NCI-H82 (cell line): ENCODE results near the gene GIT1.
A peak's percentile ranks its signal among the peaks of the same experiment; 100 is the strongest.

Experiments
- DNase-seq: peaks from one replicate; lab custom pipeline; 2025; lab: John Stamatoyannopoulos, UW

GIT1 gene

DNA sequence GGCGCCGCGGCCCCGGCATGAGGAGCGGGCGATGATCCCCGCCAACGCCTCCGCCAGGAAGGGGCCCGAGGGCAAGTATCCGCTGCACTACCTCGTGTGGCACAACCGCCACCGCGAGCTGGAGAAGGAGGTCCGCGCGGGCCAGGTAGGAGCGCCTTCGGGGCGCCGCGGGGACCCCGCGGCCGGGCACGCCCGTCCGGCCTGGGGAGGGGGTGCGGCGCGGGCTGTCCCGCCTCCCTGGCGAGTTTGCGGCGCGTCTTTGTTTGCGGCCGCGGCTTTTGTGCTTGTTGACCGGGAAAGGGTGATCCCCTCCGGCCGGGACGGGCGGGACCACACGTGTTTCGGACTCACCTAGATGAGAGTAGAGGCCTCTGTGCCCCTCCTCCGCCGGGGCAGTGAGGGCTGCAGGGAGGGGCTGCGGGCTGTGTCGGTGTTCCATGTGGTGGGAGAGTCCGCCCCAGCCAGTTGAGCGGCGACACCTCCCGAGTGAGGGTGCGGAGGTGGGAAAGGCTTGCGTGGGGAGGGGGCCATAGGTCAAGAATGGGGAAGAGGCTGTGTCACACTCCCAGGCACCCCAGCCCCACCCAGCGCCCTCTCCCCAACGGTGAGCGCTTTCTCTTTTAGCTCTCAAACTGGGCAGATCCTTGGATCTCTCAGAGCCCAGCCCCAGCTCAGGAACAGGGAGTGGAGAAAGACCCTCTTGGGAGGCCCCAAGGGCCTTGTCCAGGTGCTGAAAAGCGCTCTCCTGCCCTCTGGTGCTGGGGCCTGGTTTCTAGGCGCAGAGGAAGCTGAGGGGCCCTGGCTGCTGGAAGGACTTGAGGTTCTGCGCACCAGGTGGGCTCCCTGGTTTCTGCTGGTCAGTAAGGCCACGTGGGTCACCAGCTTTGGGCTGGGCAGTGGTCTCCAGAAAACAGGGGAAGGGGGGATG, 4.4 kb upstream of the GIT1 start:
- DNase-seq, result peak; percentile 77

DNA sequence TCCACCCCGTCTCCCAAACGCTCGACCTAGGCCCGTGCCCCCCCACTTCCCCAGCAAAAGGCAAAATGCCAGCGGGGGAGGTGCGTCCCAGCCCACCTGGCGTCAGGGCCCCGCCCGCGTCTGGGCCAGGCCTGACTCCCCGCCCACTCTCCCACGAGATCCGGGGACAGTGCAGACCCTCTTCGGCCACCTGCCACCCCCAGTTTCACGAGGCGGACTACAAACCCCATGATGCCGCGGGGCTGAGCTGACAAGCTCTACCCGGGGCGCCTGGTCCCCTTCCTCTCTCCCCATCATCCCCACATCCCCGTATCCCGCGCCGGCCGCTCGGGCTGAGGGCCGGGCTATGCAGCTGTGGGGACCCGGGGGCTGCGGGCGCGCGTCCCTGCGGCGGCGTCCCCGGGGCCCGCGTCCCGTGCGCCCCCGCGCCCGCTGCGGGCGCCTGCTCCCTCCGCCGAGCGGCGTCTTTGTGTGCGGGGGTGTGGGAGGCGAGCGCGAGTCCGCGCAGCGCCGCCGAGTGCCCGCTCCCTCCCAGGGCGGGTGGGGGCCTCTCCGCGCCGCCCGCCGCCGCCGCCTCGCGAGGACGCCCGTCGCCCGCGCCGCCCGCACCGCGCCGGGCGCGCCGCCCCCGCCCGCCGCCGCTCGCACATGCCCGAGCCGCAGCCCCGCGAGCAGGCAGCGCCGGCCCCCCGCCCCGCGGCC, 3.6 kb upstream of the GIT1 start, which contains the start of gene ANKRD13B:
TSS of gene ANKRD13B (plus strand) at position 283 of the 702 bp plus-strand sequence. CDS start 490 bp downstream, outside the sequence.
- DNase-seq, result peak; percentile 95

DNA sequence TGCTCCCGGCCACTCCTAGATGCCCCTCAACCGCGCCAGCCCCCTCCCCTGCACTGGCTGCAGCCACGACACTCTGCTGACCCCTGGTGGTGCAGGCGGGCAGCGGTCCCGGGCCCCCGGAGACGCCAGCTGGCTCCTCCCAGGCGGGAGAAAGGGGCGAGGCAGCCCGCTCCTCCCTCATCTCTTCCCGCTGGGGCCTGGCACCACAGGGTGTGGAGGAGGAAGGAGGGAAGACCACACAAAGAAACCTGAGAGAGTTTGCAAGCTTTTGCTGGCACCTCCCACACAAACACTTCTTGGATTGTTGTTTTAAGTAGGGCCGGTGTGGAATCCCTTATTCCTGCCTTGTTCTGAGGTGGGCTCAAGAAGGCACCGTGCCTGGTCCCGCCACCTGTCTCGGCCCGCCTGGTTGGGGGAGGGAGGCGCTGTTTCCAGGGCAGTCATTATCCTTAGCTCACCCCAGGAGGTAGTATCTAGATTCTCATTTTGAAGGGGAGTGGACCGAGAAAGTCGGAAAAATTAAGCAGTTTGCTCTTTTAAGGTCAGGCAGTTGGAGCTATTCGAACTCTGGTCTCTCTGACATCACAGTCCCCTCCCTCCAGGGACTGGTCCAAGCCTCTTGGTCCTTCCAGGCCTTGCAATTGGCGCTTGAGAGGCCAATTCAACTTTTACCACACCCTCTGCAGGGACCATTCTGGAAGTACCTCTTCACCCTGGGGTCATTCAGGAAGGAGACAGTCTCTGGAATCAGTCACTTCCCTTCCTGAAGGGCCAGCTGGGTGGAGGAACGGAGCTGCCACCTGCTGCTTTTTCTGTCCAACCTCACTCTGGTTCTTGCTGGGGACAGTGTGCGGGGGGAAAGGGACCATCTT, 2.5 kb upstream of the GIT1 start:
- DNase-seq, result peak; percentile 97

DNA sequence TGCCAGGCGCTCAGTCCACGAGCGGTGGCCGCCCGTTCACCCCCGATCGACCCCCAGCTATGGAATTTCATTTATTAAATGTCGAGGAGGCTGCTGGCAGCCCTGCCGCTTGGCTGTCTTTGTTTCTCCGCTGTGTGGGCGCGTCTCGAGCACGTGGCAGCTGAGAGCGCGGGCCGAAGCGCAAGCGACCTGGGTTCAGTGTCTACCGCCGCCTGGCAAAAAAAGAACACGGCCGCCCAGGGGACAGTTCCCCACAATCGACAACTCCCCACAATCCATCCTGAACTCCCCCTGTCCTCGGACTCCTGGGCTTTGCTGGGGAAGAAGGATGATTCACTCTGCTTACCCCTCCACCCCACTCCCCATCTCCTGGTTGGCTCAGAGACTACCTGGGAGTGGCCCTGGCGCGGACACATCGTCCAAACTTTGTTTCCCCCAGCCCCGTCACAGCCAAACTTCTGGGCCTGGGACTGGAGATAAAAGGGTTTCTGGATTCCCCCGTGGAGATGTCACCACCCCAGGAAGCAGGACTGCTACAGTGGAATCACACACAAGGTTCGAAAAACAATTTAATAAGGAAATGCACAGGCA, 1.8 kb upstream of the GIT1 start:
- DNase-seq, result peak; percentile 94

DNA sequence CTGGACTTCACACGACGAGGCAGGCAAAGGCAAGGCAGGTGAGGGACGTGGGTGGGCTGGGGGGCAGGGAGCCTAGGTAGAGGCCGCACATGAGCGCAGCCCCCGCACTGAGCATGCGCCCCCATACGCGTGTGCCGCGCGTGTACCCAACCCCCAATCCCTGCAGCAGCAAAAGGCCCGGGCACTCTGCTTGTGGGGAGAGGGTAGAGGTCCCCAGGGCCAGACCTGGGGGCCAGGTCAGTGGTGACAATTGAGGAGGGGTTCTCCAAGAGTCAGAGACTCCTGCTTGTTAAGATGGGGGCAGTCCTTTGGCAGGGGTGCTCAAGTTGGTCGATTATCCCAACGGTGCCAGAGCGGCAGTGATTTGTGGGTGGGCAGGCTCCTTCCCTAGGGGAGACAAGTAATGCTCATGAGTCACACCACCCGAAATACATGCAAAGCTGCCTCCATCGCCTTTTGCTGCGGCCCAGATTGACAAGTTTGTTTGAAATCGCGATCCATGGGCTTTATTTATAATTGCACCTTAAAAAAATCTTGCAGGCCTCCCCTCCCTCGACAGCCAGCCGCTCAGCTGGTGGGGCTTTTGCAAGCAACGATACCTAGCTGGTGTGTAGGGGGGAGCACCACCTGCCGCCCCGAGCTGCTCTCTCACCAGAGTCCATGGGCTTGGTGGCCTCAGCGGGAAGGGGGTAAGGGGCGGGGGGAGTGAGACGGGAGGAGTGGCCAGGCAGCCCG, 1.1 kb upstream of the GIT1 start:
- peak; percentile 93 for DNase-seq

DNA sequence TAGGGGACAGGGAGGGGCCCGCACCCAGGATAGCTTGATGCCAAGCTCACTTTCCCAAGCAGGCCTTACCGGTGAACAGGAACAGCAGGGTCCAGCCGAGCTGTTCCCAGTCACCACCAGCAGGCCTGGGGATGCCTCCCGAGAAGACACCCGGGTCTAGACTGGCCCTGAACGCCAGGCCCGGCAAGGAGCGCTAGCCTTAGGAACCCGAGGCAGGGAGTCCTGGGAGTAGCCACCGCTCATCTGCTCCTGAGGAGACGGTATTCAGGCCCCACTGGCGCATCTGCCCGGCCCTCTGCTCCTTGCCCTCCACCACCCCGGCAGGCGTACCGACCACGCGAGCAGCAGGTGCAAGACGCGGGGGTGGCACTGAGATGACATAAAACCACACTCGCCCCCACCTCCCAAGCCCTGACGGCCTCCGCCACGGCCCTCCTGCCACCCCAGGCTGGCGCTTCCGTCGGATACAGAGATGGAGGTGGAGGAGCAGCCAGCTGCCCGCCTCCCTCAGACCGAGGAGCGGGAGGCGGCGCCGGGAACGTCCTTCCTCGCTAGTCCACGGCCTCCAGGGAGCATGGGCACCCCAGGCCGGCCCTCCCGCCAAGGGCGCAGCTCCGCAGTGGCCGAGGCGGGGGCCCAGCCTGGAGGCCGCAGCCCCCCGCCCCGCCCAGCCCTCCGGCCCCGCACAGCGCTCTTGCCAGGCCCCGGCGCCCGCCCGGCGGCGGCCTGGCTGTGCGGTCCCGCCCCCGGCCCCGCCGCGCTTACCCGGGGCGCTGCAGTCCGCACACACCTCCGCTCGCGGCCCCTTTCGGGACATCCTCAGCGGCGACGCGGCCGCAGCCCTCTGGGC, 661 bp downstream of the GIT1 start:
- DNase-seq, result peak; percentile 70

DNA sequence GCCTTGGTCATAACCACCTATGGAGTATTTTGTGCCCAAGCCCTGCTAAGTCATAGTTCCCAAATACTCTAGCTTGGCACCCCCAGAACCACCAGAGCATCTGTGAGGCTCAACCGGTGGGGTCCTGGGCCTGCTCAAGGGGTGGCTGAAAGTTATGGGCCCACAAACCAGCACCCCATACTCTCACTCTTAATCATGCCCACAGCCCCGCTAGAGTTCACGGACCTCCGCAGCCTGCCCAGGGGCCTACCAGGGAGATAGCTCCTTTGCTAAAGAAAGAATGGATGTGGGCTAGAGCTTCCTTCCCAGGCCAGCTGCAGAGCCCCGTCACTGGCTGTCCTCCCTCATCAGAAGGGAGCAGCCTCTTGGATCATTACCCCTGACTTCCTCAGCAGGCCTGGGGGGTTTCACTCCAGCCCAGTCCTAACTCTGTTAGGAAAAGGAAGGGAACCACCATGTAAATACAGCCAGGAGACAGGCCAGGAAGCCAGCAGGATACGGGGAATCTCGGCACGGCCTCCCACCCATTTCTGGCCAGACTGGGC, 1.4 kb downstream of the GIT1 start:
- DNase-seq, result no peak

DNA sequence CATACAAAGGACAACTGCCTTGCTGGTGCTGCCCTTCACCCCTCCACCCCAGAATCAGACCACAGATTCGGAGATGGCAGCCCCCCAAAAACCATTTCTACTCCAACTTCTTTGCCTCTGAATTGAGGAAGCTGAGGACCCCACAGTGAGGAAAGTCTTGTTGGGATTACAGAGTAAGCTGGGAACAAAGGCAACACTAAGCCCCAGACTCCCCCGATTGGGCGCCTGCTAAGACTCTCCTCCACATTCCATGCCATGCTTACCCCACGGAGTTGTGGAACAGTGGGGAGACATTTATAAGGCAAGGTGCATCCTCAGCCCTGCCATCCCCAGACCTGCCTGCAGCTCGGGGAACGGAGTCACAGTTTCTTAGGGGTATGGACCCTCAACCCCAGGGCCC, 1.9 kb downstream of the GIT1 start:
- DNase-seq, result peak; percentile 56

DNA sequence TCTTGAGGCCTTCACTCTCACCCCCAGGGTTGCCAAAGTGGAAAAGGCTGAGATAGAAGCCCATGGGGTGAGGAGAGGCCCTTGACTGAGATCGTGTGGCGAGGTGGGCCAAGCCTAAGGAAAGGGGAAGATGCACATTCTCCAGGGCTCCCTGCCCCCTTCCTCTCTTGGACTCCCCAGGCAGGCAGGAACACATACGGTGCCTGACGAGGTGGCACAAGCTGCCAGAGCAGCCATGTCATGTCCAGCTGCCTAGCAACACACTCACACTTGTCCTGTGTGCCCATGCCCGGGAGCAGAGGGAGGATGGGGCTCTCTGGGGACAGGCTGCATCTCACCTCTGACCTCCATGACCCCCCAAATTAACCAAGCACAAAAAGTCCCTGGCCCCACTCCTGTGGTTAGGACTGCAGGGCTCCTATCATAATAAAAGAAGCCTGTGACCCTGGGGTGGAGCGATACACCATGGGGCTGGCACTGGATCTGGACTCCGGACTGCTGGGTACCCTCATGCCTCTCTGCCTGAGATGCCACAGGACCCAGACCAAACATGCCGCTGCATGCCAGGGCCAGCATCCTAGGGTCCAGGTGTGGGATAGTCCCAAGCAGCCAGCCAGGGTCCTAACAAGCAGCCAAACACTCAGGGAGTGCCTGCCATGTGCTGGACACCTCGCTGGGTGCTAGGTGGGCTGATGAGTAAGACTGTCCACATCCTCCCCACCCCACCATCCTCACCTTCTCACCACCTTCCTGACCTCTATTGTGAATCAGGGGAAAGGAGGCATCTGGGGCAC, 2.6 kb downstream of the GIT1 start:
- DNase-seq, result no peak

DNA sequence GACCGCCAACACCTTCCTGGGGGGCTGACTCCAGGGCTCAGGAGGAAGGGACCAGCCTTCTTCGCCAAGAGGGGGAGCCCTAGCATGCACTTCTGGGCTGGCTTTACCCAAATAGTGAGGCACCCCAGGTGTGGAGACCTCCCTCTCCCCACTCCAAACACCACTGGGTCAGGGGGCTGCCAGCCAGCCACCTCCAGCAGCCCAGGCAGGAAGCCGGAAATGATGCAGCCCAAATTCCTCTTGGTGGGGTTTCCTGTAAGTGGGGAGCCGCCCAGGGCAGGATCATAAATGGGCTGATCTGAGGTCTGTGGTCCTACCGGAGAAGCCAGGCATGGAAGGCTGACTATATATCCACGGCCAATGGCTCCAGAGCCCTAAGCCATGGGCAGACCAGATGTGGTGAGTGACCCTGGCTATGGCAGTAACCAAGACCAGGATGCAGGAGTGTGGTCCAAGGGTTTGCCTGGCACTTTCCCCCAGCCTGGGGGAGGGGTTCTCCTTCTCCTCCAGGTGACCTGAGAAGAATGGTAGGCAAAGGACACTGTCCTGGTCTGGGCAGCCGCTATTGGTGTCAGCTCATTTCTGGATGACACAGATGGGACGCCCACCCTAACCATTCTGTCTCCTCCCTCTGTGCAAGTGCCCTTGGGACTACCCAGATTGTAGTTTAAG, 4.2 kb downstream of the GIT1 start:
- no peak for DNase-seq

DNA sequence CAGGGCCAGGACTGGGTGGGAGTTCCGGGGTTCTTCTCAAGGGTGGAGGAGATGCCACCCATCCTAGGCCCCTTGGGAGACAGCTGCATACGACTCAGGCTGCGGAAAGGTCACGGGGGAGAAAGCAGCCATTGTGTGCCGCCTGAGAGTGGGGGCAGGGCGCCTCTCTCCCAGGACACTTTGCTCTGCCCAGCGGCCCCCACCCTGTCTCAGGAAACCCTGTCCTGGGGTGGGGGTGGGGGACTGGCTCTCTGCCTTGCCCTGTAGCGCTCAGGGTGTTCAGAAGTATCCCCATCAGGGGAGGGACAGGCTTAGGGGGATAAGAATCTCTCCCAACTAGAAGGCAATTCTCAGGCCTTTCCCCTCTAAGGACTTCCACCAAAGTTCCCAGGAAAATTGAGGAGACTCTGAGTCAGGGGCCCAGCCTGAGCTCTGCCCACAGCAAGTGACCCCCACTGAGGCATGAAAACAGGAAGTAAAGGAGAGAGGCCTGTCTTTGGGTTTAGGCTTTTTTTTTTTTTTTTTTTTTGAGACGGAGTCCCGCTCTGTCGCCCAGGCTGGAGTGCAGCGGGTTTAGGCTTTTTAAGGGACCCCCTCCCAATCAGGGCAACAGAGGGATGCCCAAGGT, 4.9 kb downstream of the GIT1 start:
- no peak for DNase-seq

DNA sequence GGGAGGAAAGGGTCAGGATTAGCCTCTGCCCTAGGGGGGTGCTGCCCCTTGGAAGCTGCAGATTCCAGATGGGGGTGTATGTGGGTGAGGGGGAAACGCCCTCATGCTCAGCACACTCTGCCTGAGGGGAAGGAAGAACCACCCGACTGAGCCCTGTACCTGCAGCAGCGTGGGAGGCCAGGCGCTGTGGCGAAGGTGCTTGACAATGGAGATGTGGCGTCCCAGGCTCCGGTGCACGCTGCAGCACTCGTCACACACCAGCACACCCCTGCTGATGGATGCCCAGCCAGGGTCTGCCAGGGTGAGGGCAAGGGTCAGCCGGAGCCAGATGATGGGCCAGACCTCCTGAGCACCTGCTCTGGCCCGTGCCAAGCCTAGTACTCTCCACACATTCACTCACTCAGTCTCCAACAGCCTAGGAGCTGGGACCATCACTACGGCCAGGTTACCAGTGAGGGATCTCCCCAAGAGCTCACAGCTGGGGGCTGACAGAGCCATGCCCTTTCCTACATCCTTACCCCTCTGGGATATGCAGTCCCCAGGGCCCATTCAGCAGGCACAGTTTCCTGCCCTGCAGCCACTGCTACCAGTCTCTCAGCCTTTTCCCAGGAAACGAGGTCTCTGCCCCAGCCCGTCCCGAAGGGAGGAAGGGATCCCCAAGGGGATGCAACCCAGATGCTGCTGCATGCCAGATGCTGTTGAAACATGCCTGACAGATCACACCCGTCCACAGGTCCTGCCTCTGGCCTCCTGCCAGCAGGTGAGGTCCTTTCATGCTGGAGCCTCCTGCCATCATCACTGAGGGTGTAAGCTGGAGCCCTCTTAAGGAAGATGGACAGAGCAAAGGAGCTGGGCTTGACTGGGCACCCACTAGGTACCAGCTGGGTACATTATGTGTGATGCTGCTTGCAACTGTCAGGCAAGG, 5.9 kb downstream of the GIT1 start:
- no peak for DNase-seq

DNA sequence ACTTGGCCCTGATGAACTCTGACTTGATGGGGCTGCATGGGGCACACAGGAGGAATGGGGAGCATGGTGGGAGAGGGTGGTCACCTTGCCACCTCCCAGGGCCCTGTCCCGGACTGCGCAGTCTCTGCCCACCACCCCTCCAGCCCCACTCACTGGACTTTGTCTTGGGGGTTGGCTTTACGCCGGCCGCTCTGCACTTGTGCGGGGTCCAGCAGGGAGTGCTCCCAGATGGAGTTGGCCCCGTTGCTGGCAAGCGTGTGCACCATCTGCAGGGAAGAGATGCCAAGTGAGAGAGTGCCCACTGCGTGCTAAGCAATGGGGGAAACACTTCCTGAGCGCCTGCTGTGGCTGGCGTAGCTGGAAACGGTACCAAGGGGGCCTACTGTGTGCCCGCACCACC, 6.7 kb downstream of the GIT1 start:
- no peak for DNase-seq

DNA sequence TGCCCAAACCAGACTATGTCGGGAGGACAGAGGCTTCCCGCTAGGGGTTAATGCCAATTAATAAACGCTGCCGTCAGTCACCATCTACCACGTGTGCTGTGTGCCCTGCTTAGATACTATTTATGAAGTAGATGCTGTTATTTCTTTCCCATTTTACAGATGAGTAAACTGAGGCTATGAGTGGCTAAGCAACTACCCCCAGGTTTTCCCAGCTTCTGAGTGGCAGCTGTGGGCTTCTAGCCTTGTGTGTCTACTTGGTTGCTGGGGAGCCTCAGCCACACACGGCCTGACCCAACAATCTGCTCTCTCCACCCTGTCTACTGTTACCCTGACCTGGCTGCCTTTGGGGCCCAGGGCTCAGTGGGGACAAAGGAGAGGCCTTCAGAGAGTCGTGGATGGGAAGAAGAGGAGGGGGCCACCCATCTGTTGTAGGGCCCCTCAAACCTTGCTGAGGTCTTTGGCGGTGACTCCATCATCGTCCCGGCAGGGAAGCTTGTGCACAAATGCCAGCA, 7.1 kb downstream of the GIT1 start:
- DNase-seq, result no peak

DNA sequence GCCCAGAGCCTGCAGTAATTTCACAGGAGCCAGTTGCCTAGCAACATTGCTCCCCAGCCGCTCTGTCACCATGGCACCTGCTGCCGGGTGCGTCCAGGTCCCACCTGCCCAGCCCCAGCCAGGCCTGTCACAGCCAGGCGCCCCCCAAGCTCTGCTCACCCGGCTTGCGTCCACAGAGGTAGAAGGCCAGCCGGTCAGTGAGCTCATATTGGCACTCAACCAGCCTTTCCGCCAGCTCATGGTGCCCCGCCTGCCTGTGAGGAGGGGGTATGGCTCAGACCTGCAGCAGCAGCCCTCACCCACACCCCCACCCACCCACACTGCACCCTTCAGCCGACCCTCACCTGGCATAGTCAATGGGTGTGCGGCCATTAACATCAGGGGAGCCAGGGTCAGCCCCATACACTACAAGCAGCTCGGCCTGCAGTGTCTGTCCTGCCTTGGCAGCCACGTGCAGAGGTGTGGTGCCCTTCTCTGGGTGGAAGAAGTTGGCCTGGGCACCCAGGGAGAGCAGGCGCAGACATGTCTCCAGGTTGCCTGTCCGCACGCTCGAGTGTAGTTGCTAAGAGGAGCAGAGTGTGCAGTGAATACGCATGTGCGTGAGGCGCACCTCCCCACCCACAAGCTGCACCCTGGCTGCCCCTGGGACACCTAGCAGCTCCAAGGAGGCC, 7.7 kb downstream of the GIT1 start:
- DNase-seq, result no peak
